NB4 (cell line): Measurements from ENCODE around the gene SYT8.
"Not testable (repeated sequence)": the region's sequence is repeated elsewhere in the genome, so short reads cannot be mapped to it uniquely, and the experiment has no call there.

Experiments used
- MYC ChIP-seq: IDR thresholded peaks from 2 replicates; pipeline ENCODE4 v1.6.1; 2011; ENCODE audit warnings: low read depth, low read length
- POLR2A ChIP-seq: IDR thresholded peaks from 2 replicates; pipeline ENCODE4 v1.6.1; 2011; ENCODE audit warnings: mild to moderate bottlenecking; ENCODE audit not compliant: insufficient read length; ENCODE audit errors: extremely low read depth
- TF ChIP-seq, protein P1 (sequence below): IDR thresholded peaks from 2 replicates; pipeline ENCODE4 v1.6.1; 2011; ENCODE audit warnings: low read depth, low read length
- TF ChIP-seq, protein P2 (sequence below): IDR thresholded peaks from one replicate; pipeline ENCODE4 v1.5.1; 2012; ENCODE audit warnings: low read depth, low read length

DNA sequence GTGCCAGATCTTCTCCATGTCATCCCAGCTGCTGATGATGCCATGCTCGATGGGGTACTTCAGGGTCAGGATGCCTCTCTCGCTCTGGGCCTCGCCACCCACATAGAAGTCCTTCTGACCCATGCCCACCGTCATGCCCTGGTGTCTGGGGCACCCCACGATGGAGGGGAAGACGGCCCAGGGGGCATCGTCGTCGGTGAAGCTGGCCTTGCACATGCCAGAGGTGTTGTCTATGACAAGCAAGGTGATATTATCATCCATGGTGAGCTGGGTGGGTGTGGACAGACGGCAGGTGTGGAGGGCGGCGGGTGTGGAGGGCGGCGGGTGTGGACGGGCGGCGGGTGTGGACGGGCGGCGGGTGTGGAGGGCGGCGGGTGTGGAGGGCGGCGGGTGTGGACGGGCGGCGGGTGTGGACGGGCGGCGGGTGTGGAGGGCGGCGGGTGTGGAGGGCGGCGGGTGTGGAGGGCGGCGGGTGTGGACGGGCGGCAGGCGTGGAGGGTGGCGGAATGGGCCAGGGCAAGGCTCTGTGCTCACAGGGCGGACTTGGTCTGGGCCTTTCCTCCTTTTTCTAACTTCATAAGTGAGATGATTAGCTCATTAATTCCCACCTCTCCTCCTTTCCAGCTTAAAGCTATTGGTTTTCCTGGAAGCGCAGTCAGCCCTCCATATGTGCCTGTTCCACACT, 30.8 kb upstream of the SYT8 start:
- TF ChIP-seq, protein P1, sequence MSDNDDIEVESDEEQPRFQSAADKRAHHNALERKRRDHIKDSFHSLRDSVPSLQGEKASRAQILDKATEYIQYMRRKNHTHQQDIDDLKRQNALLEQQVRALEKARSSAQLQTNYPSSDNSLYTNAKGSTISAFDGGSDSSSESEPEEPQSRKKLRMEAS, result not testable (repeated sequence)
- TF ChIP-seq, protein P2, sequence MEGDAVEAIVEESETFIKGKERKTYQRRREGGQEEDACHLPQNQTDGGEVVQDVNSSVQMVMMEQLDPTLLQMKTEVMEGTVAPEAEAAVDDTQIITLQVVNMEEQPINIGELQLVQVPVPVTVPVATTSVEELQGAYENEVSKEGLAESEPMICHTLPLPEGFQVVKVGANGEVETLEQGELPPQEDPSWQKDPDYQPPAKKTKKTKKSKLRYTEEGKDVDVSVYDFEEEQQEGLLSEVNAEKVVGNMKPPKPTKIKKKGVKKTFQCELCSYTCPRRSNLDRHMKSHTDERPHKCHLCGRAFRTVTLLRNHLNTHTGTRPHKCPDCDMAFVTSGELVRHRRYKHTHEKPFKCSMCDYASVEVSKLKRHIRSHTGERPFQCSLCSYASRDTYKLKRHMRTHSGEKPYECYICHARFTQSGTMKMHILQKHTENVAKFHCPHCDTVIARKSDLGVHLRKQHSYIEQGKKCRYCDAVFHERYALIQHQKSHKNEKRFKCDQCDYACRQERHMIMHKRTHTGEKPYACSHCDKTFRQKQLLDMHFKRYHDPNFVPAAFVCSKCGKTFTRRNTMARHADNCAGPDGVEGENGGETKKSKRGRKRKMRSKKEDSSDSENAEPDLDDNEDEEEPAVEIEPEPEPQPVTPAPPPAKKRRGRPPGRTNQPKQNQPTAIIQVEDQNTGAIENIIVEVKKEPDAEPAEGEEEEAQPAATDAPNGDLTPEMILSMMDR, result not testable (repeated sequence)
- TF ChIP-seq POLR2A, MYC: not testable (repeated sequence)
